Stimulated activated CD4-positive, alpha-beta T cell treated with anti-CD3 and anti-CD28 coated beads, Interleukin-4, amount 100 ng/mL, for 48 hours (primary cell): ENCODE results near the gene GPS1.

Experiments
- DNase-seq, 2 donors: peaks; one replicate each; pipeline ENCODE4 v3.0.0-alpha.2; 2020; ENCODE audit warnings: low read depth in 2 of 2

Gene GPS1

GRCh38 chr17:82043507-82043906, 8.2 kb upstream of the GPS1 start:
- DNase-seq, result no peak

- no peak for DNase-seq
Observed at GRCh38 chr17:82045936-82046484, 5.7 kb upstream of the GPS1 start.

DNA sequence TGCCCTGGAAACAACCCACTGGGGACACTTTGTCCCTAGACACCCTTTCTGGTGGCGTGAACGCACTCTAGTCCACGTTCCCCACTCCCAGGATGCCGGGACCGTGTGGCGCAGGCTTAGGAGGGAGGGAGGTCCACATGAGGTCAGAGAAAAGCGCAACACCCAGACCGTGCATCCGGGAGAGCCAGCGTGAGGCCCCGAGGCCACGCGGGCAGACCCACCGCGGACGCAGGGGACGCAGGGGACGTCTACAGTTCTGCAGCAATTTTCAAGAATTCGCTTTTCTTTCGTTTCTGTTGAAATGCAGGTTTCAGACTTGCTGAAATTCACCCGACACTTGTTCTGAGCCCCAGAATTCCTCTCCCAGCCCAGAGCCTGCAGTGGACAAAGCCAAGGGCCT, 4.8 kb upstream of the GPS1 start:
- no peak for DNase-seq

GRCh38 chr17:82047379-82047778, 4.3 kb upstream of the GPS1 start:
- no peak for DNase-seq

- DNase-seq, result no peak
Observed at GRCh38 chr17:82047914-82048570, 3.7 kb upstream of the GPS1 start.

DNA sequence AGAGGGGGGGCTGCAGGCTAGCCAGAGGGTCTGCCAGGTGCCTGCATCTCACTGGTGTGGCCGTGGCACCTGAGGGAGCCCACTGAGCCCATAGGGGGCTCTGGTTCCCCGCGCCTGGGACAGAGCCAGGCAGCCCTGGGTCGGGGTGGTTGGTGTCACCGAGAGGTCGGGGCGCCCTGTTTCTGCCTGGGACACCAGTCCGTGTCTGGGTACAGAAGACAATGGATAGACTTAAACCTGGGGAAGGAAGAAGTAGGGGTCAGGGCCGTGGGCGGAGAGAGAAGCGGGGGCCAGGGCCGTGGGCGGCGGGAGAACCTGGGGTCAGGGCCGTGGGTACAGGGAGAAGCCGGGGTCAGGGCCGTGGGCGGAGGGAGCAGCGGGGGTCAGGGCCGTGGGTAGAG, 3.1 kb upstream of the GPS1 start:
- DNase-seq, result no peak

- DNase-seq, result no peak
Observed at GRCh38 chr17:82049106-82049505, 2.6 kb upstream of the GPS1 start.

DNA sequence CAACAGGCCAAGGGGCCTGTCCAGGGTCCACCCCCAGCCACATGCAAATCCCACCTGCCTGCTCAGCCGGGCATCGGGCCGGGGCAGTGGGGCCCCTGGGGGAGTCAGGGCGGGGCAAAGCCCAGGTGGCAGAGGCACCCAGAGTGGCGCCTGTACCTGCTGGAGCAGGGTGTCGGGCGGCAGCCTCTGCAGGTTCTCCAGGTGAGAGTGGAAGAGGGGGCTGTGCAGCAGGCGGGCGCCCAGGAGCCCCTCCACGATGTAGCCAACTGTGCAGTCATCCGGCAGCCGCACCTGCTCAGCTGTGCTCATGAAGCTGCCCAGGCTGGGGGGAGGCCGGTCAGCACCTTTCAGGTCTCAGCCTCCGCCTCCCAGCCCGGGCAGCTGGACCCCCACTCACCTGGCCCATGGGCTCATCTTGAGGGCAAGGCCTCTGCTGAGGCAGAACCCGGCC, 2.2 kb upstream of the GPS1 start:
- DNase-seq, result no peak

DNA sequence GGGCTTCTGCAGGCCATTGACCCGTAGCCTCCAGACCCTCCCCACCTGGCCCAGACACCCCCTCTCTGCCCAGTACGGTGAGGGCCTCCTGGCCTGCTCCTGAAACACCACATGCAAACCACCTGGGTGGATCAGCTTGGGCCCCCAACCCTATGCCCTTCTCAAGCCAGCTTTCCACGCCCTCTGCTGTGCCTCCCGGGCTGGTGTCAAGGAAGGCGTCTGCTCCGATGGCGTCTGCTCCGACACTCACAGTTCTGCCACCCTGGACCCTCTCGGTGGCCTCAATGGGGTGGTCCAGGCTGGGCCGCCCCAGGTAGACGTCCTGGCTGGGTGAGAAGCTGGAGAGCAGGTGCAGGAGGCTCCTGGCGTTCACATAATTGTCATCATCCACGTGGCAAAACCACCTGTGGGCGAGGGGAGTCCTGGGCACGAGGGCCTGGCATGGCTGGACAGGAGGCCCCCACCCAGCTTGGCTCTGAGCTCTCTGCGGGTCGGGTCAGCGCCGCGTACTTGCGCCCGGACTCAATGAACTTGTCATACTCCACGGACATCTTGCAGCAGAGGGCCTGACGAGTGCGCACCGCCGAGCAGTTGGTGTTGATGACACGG, 1.4 kb upstream of the GPS1 start:
- DNase-seq, result no peak

- no peak for DNase-seq
Observed at GRCh38 chr17:82050761-82051641, 697 bp upstream of the GPS1 start.

DNA sequence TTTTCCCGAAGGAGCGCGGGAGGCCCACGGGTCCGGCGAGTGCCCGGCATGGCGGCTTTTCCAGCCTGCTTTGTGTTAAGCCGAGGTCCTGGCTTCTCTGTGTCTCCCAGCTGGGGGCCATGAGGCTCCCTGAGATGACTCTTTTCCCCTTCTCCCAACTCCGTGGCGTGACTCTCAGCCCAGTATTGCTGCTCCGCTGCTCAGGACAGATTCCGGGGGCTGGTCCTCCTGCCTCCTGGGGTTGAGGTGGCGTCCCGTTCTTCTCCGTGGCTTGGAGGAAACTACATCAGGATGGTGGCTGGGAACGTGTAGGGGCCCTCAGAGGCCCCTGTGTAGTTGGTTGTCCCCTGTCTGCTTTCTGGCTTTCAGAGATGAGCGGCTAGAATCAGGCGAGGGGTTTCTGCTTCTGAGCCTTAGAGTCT, 951 bp downstream of the GPS1 start:
- no peak for DNase-seq

GRCh38 chr17:82053130-82053529, 1.4 kb downstream of the GPS1 start:
- no peak for DNase-seq

GRCh38 chr17:82053556-82054263, 2.0 kb downstream of the GPS1 start:
- no peak for DNase-seq

- no peak for DNase-seq
Observed at GRCh38 chr17:82054351-82055022, 2.8 kb downstream of the GPS1 start.

GRCh38 chr17:82055023-82055964, 3.6 kb downstream of the GPS1 start:
- DNase-seq, result no peak

DNA sequence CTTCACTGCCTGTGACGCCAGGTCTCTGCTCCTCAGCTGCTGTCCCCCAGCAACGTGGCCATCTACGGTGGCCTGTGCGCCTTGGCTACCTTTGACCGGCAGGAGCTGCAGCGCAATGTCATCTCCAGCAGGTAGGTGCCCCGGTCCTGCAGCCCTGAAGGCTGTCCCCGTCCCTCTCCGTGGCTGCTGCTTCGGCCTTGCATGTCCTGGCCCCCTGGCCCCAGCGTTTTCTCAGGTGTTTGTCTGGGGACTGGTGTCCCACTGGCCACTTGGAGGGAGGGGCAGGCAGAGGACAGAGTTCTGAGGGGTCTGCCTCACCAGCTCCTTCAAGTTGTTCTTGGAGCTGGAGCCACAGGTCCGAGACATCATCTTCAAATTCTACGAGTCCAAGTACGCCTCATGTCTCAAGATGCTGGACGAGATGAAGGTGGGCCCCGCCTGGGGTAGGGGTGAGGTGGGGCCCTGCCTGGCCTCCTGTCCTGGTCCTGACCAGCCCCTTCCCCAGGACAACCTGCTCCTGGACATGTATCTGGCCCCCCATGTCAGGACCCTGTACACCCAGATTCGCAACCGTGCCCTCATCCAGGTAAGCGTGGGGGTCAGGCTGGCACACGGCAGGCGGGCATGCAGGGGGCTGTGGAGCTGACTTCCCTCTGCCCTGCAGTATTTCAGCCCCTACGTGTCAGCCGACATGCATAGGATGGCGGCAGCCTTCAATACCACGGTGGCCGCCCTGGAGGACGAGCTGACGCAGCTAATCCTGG, 4.4 kb downstream of the GPS1 start:
- DNase-seq, result no peak

DNA sequence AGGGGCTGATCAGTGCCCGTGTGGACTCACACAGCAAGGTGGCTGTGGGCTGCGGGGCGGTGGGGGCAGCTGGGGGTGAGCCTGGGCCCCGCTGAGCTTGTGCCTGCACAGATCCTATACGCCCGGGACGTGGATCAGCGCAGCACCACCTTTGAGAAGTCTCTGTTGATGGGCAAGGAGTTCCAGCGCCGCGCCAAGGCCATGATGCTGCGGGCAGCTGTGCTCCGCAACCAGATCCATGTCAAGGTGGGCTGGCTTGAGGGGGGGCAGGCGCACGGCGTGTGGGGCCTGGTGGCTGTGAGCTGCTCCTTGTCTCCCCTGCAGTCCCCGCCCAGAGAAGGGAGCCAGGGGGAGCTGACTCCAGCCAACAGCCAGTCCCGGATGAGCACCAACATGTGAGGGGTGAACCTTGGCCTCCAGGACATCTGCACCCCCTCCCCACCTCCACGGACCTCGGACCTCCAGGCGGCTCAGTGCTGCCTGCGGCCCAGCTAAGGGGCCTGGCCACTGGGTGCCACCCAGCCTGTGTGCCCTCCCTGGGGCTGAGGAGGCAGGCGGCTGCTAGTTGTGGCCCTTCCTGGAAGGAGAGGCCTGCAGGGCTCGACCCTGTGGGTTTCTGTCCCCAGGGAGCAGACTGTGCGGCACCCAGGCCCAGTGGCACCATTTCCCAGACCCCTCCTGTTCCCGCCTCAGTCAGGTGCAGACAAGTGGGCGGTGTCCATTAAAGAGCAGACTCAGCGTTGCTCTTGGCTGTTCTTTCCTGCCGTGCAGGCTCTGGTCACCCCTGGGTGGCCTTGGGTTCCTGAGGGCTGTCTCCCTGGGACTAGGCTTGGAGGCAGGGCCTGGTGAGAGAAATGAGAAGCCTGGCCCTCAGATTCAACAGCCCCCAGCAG, 5.3 kb downstream of the GPS1 start:
- no peak for DNase-seq

- no peak for DNase-seq
Observed at GRCh38 chr17:82058230-82058854, 6.6 kb downstream of the GPS1 start.
